ENCODE measurements around the gene NDUFS2.

- TF ChIP-seq POLR2A (IDR thresholded peaks at IDR 0.05), result no peak
- TF ChIP-seq CTCF (IDR thresholded peaks at IDR 0.05), result no peak
- TF ChIP-seq EP300 (IDR thresholded peaks at IDR 0.05), result no peak
- no peak for TF ChIP-seq POLR2AphosphoS5 (IDR thresholded peaks at IDR 0.05)
Measured at GRCh38 chr1:161187311-161187710, 14.9 kb upstream of the NDUFS2 start.

Measured in upper lobe of left lung (tissue), 4 donors.